Stimulated activated CD8-positive, alpha-beta memory T cell treated with anti-CD3 and anti-CD28 coated beads, Interleukin-4, amount 100 ng/mL, for 48 hours (primary cell): ENCODE results near the gene MCU.
"Not testable (repeated sequence)": the region's sequence is repeated elsewhere in the genome, so short reads cannot be mapped to it uniquely, and the experiment has no call there.

Experiments used
- DNase-seq: peaks from one replicate; pipeline ENCODE4 v3.0.0-alpha.2; 2020

The MCU gene

DNA sequence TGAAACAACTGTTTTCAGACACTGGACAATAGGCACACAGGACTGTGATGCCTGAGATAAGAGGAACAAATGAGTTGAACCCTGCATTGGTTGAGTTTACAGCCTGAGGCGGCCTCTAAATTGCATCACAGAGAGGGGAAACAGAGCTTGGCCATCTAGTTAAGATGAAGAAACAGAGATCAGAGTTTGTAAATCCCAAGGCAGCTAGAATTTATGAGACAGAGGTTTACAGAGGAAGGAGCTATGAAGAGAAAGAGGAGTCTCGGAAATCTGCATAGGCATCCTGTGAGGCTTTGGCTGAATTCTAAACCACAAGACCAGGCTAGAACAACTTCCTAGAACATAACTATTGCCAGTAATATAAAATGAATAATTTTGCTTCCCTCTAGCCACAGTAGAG, 160.6 kb downstream of the MCU start:
- DNase-seq, result no peak

DNA sequence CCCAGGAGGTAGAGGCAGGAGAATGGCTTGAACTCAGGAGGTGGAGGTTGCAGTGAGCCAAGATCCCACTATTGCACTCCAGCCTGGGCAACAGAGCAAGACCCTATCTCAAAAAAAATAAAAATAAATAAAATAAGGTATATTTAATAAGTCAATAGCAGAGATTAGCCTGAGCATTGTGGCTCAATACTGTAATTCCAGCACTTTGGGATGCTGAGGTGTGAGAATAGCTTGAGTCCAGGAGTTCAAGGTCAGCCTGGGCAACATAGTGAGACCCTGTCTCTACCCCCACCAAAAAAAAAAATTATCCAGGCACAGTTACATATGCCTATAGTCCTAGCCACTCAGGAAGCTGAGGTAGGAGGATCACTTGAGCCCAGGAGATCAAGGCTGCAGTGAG, 163.2 kb downstream of the MCU start:
- DNase-seq, result no peak

DNA sequence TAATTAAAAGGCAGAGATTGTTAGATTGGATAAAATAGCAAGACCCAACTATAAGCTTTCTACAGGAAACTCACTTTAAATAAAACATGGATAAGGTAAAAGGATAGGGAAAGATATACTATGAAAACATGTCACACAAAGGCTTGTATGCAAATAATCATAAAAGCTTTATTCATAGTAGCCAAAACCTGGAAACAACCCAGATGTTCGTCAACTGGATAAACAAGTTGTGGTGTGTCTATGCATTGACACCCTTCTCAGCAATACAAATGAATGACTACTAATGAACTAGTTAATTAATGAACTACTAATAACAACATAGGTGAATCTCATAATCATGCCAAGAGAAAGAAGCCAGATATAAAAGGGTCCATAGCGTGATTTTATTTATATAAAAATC, 163.8 kb downstream of the MCU start:
- DNase-seq, result no peak

DNA sequence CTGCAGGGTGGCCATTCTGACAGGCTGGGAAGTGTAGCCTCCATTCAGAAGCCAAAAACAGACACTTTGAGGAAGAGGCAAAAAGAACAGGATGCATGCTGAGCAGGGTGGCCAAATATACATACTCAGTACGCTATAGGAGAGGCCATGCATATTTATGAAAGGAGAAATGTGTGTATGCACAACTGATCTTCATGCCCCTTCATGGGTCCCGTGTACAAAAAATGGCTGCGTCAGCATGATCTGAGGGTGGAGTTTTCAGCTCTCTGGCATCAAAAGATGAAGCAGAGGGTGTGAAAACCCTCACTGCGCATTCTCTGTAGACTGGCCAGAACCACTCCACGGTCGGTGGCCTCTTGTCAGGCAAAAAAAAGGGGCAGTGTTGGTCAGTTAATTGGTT, 166.1 kb downstream of the MCU start:
- DNase-seq, result no peak

DNA sequence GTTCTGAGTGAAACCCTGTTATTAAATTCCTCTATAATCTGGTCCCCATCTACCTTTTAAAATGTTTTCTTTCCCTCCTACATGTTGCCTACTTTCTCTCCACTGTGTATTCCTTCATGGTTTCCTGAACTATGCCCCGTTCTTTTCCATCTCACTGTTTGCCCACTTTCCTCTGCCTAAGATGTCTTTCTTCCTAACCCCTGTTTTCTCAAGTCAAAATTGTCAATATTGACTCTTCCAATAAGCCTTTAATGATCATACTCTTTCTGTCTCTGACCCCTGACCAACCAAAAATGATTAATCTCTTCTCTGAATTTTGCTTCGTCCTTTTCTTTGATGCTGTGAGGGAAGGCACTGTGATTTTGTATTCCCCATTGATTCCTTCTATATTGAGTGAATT, 171.0 kb downstream of the MCU start:
- no peak for DNase-seq

DNA sequence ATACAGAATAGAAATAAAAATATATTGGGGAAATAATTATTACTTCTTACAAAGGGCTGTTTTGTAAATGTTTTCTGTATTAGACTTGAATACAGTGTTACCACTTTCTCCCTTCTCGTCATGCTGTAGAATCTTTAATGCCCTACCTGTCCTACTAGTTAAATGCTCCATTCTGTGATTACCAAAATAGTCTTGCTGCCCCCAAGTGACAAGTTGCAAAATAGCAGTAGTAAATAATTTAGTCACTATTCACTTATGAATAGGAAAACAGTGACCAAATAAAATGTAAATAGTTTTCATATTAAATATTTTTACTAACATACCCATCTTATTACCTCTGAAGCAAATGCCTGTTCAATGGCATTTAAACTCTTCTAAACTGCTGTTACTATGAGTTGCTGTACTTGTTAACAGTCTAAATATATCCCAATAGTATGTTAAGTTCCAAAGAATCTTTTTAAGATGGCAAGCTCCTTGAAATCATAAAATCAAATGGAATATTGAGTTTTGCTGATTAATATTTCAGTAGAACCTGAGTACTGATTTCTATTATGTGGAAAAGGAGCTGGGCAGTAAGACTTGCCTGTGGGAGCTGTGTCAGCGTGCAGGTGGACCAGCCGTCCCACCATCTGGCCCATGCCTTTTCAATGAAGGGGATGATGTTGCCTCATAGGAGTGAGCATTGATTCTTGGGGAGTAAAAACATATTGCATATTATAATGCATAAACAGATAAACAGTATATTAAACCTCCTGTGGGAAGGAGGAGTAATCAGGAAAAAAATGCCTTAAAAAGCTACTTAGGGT, 183.5 kb downstream of the MCU start:
- no peak for DNase-seq

DNA sequence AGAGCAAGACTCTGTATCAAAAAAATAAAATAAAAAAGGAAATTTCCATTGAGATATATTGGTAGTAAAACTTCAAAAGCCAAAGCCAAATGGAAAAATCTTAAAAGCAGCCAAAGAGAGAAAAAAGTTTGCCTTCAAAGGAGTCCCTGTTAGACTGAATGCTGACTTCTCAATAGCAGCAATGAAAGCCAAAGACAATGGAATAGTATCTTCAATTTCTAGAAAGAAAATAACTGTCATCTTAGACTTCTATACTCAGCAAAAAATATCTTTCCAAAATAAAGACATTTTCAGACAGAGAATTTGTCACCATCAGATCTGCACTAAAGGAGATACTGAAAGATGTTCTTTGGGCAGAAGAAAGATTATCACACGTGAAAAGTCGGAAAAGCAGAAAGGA, 187.3 kb downstream of the MCU start:
- DNase-seq, result no peak

DNA sequence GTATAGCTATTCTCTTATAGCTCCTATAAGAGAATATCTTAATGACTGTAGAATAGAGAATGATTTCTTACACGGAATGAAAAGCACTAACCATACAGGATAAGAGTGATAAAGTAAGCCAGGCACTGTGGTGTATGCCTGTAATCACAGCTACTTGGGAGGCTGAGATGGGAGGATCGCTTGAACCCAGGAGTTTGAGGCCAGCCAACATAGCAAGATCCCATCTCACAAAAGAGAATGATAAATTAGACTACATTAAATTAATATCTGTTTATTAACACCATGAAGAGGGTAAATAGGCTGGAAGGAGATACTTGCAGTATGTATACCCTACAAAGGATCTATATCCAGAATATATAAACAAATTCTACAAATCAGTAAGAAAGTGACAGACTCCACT, 189.3 kb downstream of the MCU start:
- DNase-seq, result no peak

DNA sequence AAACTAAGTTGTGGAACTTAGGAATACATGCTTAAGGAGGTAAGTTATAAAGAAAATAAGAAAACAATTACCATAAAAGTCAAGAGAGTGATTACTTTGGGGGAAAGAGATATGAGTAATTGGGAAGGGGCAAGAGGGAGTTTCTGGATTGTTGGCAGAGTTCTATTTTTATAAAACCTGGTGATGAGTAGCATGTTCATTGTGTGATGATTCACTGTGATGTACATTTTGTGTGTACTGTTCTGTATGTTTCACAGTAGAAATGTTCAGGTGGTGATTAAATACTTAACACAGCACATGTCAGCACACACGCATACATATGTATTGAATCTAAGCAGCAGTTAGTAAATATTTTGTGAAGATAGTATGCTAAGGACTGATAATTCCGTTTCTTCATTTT, 191.9 kb downstream of the MCU start:
- no peak for DNase-seq

DNA sequence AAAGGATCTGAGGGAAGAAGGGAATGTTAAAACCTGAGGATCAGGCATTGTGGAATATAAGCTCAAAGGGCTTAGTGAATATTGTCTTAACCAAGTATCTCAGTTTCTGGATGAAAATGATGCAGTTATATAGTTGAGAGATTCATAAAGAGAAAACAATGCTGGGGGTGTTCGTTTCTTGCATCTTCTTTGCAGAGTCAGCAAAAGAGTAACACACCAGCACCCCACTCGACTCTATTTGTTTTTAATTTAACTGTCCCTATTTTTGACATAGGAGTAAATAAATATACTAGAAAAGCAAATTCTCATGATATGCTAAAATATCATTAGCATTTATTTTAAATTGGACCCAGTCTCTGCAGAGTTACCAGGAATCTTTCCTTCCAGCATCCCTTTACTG, 194.0 kb downstream of the MCU start:
- DNase-seq, result no peak

DNA sequence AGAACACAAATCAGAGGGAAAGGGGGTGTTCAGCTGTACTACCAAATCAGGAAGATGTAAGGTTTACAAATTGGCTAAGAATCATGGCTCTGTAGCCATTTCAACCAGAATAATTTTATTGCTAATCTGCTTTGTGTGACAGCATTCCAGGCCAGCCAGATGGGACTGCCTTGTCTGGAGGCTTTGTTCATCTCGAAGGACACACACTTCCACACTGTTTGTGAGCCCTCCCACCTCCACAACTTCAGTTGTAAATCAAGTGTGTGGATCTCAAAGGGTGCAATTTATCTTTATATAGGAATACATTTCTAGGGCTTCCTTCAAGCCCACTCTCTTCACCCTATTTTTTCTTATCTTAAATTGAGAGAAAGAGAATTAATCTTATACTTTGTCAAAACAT, 194.7 kb downstream of the MCU start:
- no peak for DNase-seq

DNA sequence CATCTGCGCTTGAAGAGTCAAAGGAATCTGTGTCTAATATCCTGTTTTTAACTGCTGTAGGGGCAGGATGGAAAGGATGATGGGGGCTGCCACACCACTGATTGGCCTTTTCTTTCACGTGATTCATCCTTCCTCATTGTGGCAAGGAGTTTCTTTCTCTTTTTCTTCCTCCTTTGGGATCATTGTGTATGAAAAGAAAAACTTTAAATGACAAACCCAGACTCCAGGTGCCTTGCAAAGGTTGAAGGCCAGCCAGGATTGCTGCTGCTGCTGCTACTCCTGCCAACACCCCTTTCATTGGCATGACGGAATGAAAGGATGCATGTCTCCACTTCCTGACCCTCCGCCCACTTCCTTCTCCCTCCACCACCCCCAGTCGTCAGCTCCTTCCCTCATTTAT, 195.1 kb downstream of the MCU start:
- DNase-seq, result no peak

DNA sequence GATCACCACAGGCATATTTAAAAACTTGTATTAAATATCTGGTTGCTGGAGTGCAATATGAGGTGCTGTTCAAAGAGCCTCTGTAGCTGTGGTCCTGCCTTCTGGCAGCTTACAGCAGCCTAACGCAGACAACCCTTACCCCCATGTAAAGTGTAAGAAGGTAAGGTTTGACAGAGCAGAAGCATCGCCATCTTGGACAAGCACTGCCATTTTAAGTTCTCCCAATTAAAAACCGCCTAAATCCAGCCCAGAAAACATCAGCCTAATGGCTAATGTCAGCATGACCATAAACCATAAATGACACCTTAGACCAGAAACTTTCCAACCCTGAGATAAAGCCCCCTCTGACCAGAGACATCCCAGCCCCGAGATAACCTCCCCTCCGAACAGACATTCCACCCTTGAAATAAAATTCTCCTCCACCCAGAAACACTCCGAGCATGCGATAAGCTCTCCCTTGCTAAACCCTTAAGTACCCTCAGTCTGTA, 196.3 kb downstream of the MCU start:
- DNase-seq, result no peak

DNA sequence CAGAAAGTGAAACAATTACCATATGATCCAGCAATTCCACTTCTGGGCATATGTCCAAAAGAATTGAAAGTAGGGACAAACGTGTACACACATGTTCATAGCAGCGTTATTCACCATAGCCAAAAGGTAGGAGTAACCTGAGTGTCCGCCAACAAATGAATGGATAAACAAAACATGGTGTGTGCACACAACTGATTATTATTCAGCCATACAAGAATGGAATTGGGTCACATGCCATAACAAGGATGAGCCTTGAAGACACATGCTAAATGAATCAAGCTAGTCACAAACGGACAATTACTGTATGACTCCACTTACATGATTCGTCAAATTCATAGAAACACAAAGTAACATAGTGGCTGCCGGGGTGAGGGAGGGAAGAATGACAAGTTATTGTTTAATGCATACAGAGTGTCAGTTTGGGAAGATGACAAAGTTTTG, 197.5 kb downstream of the MCU start:
- DNase-seq, result no peak

DNA sequence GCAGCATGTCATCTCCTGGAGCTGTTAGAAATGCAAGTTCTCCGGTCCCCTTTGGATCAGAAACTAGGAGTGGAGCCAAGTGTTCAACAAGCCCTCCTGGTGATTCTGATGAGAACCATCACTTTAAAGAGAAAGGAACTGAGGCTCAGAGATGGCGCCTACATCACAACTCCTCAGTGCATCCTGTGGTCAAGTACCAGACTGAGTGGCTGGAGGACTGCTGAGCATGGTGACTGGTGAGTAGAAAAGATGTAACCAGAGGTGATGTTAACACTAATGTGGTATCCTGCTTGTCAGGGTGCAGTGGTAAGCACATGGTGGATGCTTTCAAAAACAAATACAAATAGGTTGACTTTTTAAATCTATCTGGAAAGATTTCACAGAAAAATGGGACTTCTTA, 198.1 kb downstream of the MCU start:
- no peak for DNase-seq

DNA sequence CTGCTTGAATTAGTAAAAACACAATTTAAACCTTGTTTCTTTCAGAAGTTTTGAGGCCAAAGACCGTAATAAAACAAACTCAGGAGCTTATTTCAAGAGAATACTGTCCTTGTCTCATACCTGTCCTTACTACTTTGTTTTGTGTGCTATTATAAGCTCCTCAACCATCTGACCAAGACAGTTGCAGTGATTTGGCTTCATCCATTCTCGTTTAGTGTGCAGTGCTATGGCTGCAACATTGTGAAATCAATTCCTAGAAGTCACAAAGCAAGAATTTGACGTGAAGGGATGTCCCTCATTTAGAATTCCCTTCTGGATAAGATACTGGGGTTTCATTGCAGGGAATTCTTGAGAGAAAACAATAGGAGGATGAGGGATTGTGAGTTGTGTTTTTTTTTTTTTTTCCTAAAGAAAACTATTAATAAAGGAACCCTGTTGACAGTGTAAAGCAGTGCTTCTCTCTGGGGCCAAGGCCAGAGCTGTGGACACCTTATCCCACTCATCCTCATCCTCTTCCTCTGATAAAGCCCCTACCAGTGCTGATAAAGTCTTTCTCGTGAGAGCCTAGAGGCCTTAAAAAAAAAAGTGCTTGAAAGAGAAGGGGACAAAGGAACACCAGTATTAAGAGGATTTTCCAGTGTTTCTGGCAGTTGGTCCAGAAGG, 201.3 kb downstream of the MCU start, which contains the start of gene OIT3:
OIT3 (plus strand) TSS at position 604 of the 663 bp plus-strand sequence. CDS start 60 bp downstream, outside the sequence.
- no peak for DNase-seq

DNA sequence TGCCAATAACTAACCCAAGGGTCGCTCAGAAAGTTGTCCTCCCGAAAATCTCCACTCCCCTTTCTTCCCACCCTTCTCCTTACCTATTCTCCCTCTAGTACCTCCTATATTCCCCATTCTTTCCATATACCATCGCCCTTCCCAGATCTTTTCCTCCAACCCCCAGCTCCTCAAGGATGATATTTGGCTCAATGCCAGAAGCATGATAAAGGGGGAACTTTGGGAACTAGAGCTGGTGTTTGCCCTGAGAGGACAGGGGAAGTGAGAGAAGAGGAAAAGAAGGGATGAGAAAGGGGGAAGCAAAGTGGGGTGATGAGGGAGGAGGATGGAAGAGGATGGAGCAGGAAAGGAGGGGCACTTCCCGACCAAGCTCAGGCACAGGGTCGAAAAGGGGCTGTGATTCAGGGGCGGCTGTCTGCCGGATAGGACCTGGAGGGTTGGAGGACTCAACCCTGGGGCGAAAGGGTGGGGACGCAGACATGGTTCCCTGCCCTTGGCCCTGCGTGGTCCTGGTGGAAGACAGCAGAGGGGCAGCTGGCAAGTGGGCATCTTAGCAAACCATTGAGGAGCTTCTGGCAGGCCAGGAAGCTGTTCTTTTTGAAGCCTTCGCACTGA, 203.4 kb downstream of the MCU start:
- no peak for DNase-seq

DNA sequence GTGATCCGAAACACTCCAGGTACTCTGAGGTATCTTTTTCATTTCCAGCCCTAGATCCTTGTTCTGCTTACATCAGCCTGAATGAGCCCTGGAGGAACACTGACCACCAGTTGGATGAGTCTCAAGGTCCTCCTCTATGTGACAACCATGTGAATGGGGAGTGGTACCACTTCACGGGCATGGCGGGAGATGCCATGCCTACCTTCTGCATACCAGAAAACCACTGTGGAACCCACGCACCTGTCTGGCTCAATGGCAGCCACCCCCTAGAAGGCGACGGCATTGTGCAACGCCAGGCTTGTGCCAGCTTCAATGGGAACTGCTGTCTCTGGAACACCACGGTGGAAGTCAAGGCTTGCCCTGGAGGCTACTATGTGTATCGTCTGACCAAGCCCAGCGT, 206.7 kb downstream of the MCU start:
- no peak for DNase-seq

DNA sequence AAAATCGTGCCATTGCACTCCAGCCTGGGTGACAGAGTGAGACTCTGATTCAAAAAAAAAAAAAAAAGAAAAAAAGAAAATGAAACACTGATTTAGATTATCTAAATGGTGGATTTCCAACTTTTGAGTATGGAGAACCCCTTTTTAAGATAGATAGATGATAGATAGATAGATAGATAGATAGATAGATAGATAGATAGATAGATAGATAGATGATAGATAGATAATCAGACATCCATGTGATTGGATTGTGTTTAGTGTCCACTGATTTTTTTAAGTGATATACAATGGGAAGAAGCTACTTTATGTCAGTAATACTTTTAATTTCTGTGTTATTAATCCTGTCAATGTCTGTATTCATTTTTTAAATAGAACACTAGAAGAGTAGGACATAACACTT, 207.6 kb downstream of the MCU start:
- DNase-seq, result no peak

DNA sequence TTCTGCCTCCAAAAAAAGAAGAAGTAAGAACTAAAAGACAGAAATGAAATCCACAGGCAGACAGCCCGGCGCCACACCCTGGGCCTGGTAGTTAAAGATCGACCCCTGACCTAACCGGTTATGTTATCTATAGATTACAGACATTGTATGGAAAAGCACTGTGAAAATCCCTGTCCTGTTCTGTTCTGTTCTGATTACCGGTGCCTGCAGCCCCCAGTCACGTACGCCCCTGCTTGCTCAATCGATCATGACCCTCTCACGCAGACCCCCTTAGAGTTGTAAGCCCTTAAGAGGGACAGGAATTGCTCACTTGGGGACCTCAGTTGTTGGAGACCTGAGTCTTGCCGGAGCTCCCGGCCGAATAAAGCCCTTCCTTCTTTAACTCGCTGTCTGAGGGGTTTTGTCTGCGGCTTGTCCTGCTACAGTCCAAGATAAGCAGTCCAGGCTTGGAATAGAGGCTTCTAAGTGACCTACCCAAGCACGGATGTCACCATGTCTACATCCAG, 212.1 kb downstream of the MCU start:
- DNase-seq, result not testable (repeated sequence)

DNA sequence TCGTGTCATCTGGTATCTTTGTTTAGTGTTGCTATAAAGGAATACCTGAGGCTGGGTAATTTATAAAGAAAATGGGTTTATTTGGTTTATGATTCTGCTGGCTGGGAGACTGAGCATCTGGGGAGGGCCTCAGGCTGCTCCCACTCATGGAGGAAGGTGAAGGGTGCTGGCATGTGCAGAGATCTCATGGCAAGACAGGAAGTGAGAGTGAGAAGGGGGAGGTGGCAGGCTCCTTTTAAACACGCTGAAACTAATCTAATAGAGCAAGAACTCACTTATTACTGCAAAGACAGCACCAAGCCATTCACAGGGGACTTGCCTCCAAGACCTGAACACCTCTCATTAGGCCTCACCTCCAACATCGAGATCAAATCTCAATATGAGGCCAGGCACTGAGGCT, 212.9 kb downstream of the MCU start:
- DNase-seq, result no peak

DNA sequence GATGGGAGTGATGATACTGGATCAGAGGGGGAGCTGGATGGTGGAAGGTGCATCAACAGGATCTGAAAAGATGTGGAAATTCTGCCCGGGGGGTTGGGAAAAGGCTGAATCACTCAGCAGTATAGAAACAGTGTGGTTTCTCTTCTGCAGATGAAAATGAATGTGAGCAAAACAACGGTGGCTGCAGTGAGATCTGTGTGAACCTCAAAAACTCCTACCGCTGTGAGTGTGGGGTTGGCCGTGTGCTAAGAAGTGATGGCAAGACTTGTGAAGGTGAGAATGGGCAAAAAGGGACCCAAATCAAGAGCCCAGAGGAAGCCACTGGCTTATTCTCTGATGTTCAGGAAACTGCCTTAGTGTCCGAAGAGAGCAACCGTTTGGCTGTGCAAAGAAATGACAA, 214.5 kb downstream of the MCU start:
- no peak for DNase-seq

DNA sequence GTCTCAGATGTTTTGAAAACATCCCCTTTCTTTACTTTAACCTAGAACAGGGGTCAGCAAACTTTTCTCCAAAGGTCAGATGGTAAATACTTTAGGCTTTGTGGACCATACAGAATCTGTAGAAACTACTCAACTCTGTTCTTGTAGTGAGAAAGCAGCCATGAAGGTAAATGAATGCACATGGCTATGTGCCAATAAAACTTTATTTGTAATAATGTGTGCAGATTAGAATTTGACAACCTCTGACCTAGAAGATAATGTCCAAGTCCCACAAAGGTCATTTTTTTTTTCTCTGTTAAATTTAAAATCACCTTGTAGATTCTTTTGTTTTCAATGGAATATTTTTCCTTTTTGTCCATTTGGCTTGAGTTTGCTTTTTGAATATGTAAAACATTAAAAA, 218.8 kb downstream of the MCU start:
- DNase-seq, result no peak

DNA sequence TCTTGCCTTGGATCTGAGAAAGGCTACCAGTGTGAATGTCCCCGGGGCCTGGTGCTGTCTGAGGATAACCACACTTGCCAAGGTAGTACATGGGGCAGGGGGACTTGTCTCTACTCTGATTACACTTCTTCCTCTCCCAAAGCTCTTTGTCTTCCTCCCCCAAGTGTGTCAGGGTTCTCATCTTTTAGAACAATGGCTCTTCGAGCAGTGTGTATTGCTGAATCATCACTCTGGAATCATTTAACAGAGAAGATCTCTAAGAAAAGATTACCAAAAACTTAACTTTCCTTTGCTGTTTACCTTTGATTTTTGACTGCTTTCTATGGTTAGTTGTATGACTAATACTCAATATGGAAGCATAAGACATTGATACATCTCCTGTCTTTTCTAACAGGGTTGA, 219.8 kb downstream of the MCU start:
- no peak for DNase-seq
